HepG2 (cell line): ENCODE results near the gene SUCLA2. TPM values are rescaled to one million over a fixed set of nuclear protein-coding genes. Genes with fewer than 3 reads are reported as not detected.

Experiments
- ATAC-seq: fragments of 200-7000 bp; cut with Tn5 transposase; 3 replicates; pipeline ENCODE4 v1.9.1; 2020; ENCODE audit warnings: mild to moderate bottlenecking, moderate library complexity
- BruUV-seq: library from RNA; stranded (reverse); fragments of 400-500 nt; replicated peaks from 2 replicates; lab custom pipeline; 2021; lab: Mats Ljungman, UMichigan
- CTCF ChIA-PET: fragments of 300-600 bp; formaldehyde crosslinking; extraction: SDS; loops from one replicate; lab custom pipeline; 2021; ENCODE audit warnings: low total read pairs, inconsistent platforms, low intra/inter-chr PET ratio; lab: Yijun Ruan, JAX
- POLR2A ChIA-PET: fragments of 350-600 bp; sonication (Branson Sonifier 250); formaldehyde crosslinking; loops from one replicate; lab custom pipeline; 2020; ENCODE audit warnings: antibody characterized with exemption, inconsistent platforms; lab: Yijun Ruan, JAX
- DNase-seq: peaks from one replicate; pipeline ENCODE4 v3.0.0-alpha.2; 2015; ENCODE audit warnings: low spot score
- FAIRE-seq: peaks from 3 replicates; lab custom pipeline; 2011; peaks lifted over from hg19 to GRCh38; lab: Jason Lieb, UNC
- H2AFZ ChIP-seq: one replicate; pipeline ENCODE4 v1.6.1; 2011; ENCODE audit warnings: low read length, inconsistent platforms
- H3K27ac ChIP-seq: fragments of 300-600 bp; 3 replicates; pipeline ENCODE4 v1.8.0; 2011; ENCODE audit warnings: mixed run types, mild to moderate bottlenecking, mixed read lengths, low read length, inconsistent platforms; ENCODE audit not compliant: insufficient read depth; ENCODE audit errors: extremely low read length
- H3K27me3 ChIP-seq, 2 experiments: fragments of 200-600 bp in 1 of 2; 2 replicates in 1 of 2; 3 replicates in 1 of 2; pipeline versions ENCODE4 v1.6.0 to v1.8.0; 2011; ENCODE audit warnings: low read length in 2 of 2, mild to moderate bottlenecking in 2 of 2, moderate library complexity in 2 of 2, inconsistent platforms in 1 of 2; ENCODE audit not compliant: insufficient read depth in 2 of 2, control insufficient read depth in 1 of 2
- H3K36me3 ChIP-seq, 2 experiments: fragments of 200-600 bp in 1 of 2; replicated peaks in 1 of 2; 2 replicates in 1 of 2; 3 replicates in 1 of 2; pipeline versions ENCODE4 v1.5.1 to v1.8.0; 2011; ENCODE audit warnings: low read length in 2 of 2, inconsistent platforms in 1 of 2; ENCODE audit not compliant: insufficient read depth in 2 of 2, control insufficient read depth in 1 of 2
- H3K4me1 ChIP-seq: 2 replicates; pipeline ENCODE4 v1.5.1; 2012; ENCODE audit warnings: low read length, inconsistent platforms; ENCODE audit not compliant: insufficient read depth
- H3K4me2 ChIP-seq: 2 replicates; pipeline ENCODE4 v1.6.0; 2011; ENCODE audit warnings: low read depth, low read length, inconsistent platforms
- H3K4me3 ChIP-seq, 3 experiments: fragments of 200-600 bp in 1 of 3; sonication (generic), shearing (Covaris generic) in 1 of 3; replicated peaks in 1 of 3; 2 replicates each; pipeline ENCODE4 v1.5.1; 2011 to 2016; ENCODE audit warnings: low read length in 3 of 3, inconsistent platforms in 2 of 3, low read depth in 2 of 3, mild to moderate bottlenecking in 2 of 3, control low read depth in 1 of 3, mixed read lengths in 1 of 3; ENCODE audit not compliant: insufficient read depth in 1 of 3
- H3K79me2 ChIP-seq: one replicate; pipeline ENCODE4 v1.6.1; 2011; ENCODE audit warnings: low read length, inconsistent platforms; ENCODE audit not compliant: insufficient read depth
- H3K9ac ChIP-seq: 2 replicates; pipeline ENCODE4 v1.6.0; 2011; ENCODE audit warnings: mild to moderate bottlenecking, low read depth, low read length, inconsistent platforms; ENCODE audit not compliant: insufficient read depth
- H3K9me3 ChIP-seq: 2 replicates; pipeline ENCODE4 v1.5.1; 2012; ENCODE audit warnings: mild to moderate bottlenecking, low read length
- H4K20me1 ChIP-seq: 2 replicates; pipeline ENCODE4 v1.6.0; 2011; ENCODE audit warnings: inconsistent platforms, mild to moderate bottlenecking, low read length, moderate library complexity; ENCODE audit not compliant: insufficient read depth
- CAMTA2 ChIP-seq: sonication (generic); formaldehyde crosslinking; IDR thresholded peaks from 2 replicates; pipeline ENCODE4 v1.4.0; 2020; ENCODE audit warnings: mild to moderate bottlenecking, missing genetic modification reagents, borderline replicate concordance
- PAX8 ChIP-seq: sonication (generic); formaldehyde crosslinking; IDR thresholded peaks from 2 replicates; pipeline ENCODE4 v1.8.0; 2022; ENCODE audit warnings: mild to moderate bottlenecking, missing genetic modification reagents, borderline replicate concordance
- SNAPC2 ChIP-seq: sonication (generic); formaldehyde crosslinking; IDR thresholded peaks from 2 replicates; pipeline ENCODE4 v1.8.1; 2022; ENCODE audit warnings: mild to moderate bottlenecking, missing genetic modification reagents
- SOX13 ChIP-seq, 3 experiments: fragments of 450-650 bp in 1 of 3; sonication (generic) in 1 of 3; formaldehyde crosslinking in 1 of 3; IDR thresholded peaks in 2 of 3; conservative IDR thresholded peaks in 1 of 3; 2 replicates each; pipeline versions ENCODE4 v1.5.0 to v1.6.1; 2016 to 2020; ENCODE audit warnings: antibody characterized with exemption in 1 of 3, mild to moderate bottlenecking in 1 of 3, missing compliant biosample characterization in 1 of 3, missing genetic modification reagents in 1 of 3, moderate library complexity in 1 of 3
- TEF ChIP-seq: sonication (generic); formaldehyde crosslinking; IDR thresholded peaks from 2 replicates; pipeline ENCODE4 v1.5.0; 2020; ENCODE audit warnings: missing genetic modification reagents
- TGIF2 ChIP-seq: IDR thresholded peaks from 2 replicates; pipeline ENCODE4 v1.6.1; 2016; ENCODE audit warnings: control low read depth, missing compliant biosample characterization
- ZNF318 ChIP-seq: sonication (generic); formaldehyde crosslinking; IDR thresholded peaks from 2 replicates; pipeline ENCODE4 v1.4.0; 2020; ENCODE audit warnings: mild to moderate bottlenecking, missing genetic modification reagents
- ZNF564 ChIP-seq: sonication (generic); formaldehyde crosslinking; IDR thresholded peaks from 2 replicates; pipeline ENCODE4 v1.8.1; 2023; ENCODE audit warnings: mild to moderate bottlenecking, missing genetic modification reagents
- ZNF589 ChIP-seq: sonication (generic); formaldehyde crosslinking; conservative IDR thresholded peaks from 2 replicates; pipeline ENCODE4 v1.8.0; 2022; ENCODE audit warnings: mild to moderate bottlenecking, moderate library complexity, missing genetic modification reagents
- WGBS: methylation state at CpG from one replicate; pipeline ENCODE4 v1.1.6; 2017; ENCODE audit warnings: low lambda C conversion rate; 5-methylcytosine and 5-hydroxymethylcytosine counted together
- in situ Hi-C: cut with HindIII; loops from 2 replicates; pipeline ENCODE4 v1.10.0; 2017; ENCODE audit warnings: low pct_unique_long_range_greater_than_20kb; ENCODE audit not compliant: extremely low pct_ligation_motif_present
- intact Hi-C: fragments of 100-400 bp; cut with micrococcal nuclease; formaldehyde crosslinking; loops from one replicate; pipeline ENCODE4 v1.10.0; 2022; ENCODE audit not compliant: unreplicated experiment
- polyA plus RNA-seq, 8 experiments: library from polyadenylated mRNA; depleted of rRNA in 3 of 8; stranded (reverse) in 7 of 8; unstranded in 1 of 8; fragments of >200 nt; fragmentation: Illumina TruSeq in 4 of 8; extraction: Trizol in 4 of 8; gene quantifications; 2 replicates each; pipeline versions ENCODE4 v1.2.1 to v1.2.3, GENCODE V29; 2011 to 2016; ENCODE audit warnings: low read depth in 4 of 8, missing spikeins in 1 of 8, mixed read lengths in 1 of 8; ENCODE audit not compliant: insufficient read depth in 1 of 8
- total RNA-seq, 5 experiments: library from RNA; depleted of rRNA; stranded (reverse); fragments of >200 nt; fragmentation: Illumina TruSeq; extraction: Trizol; gene quantifications; 2 replicates each; pipeline ENCODE4 v1.2.3, GENCODE V29; 2016; ENCODE audit warnings: low read depth in 1 of 5
- TF ChIP-seq, protein P1 (sequence below): sonication (generic); formaldehyde crosslinking; IDR thresholded peaks from 2 replicates; pipeline ENCODE4 v1.8.0; 2023; ENCODE audit warnings: mild to moderate bottlenecking, missing genetic modification reagents

The SUCLA2 gene
- total and polyA plus RNA-seq, 2 of the 13 experiments (the other 11 are each of a cell fraction or from before 2014, with no cell fraction given) = 28.4 to 77.1 TPM

GRCh38 chr13:48000559-48001113 is 437 bp downstream of the SUCLA2 start:
- intact Hi-C loops = loop anchor here (1.0 to 5.0 kb wide), 2 partner anchors 37 to 205 kb away; partner anchors contain the start of gene NUDT15
- 0 out of 2 replicates have a peak, but pooled peaks have one; percentile 39 for TF ChIP-seq CAMTA2 (CRISPR knock-in tag)
- TF ChIP-seq SNAPC2 (CRISPR knock-in tag) = no peak
- TF ChIP-seq TGIF2 (CRISPR knock-in tag) = no peak
- TF ChIP-seq ZNF589 (CRISPR knock-in tag) = 0 out of 2 replicates have a peak, but pooled peaks have one; percentile 80
- TF ChIP-seq SOX13 (IDR thresholded peaks at IDR 0.05) = no peak
- no peak for TF ChIP-seq SOX13 (CRISPR knock-in tag; conservative IDR thresholded peaks at IDR 0.05 in 1 of 2, IDR thresholded peaks at IDR 0.05 in 1 of 2)
- no peak for TF ChIP-seq TEF (CRISPR knock-in tag)
- no peak for TF ChIP-seq ZNF564 (CRISPR knock-in tag)
- TF ChIP-seq, protein P1, sequence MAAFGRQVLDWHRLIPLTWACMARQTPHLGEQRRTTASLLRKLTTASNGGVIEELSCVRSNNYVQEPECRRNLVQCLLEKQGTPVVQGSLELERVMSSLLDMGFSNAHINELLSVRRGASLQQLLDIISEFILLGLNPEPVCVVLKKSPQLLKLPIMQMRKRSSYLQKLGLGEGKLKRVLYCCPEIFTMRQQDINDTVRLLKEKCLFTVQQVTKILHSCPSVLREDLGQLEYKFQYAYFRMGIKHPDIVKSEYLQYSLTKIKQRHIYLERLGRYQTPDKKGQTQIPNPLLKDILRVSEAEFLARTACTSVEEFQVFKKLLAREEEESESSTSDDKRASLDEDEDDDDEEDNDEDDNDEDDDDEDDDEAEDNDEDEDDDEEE = no peak
- TF ChIP-seq PAX8 (CRISPR knock-in tag) = 0 out of 2 replicates have a peak, but pooled peaks have one; percentile 57
- TF ChIP-seq ZNF318 = peak; percentile 46; the same call in 1 of the 2 replicates

More at GRCh38 chr13:48000559-48001113, 437 bp downstream of the SUCLA2 start:
- peaks cover 1 to 13% of the 10 kb centered on the region in 2 experiments; a peak in 2 of 5 replicates for H3K36me3 ChIP-seq
- no peaks in the 10 kb centered on the region for H3K27me3 ChIP-seq
- peak overlapping the region; percentile 88 for H3K9ac ChIP-seq
- H3K79me2 ChIP-seq = peaks cover 43% of the 10 kb centered on the region
- no peak for DNase-seq
- POLR2A ChIA-PET = interaction anchor here (0.7 to 1.4 kb wide), 14 partner anchors 10 to 232 kb away, joined by 3 to 17 read pairs (median 3); partner anchors contain the start of genes ITM2B, MED4 and NUDT15
- H3K27ac ChIP-seq = peak overlapping the region; percentile 75
- ATAC-seq = peak; percentile 60
- WGBS = 0% methylated on average over 5 of the region's 25 CpGs
- BruUV-seq = TSS peak; percentile 55
- H4K20me1 ChIP-seq = no peaks in the 10 kb centered on the region; the same call in 1 of the 2 replicates
- FAIRE-seq = no peak
- peak overlapping the region; percentile 89 to 94 (median 90) for H3K4me3 ChIP-seq
- no peak overlapping the region for H2AFZ ChIP-seq
- peaks cover 36% of the 10 kb centered on the region for H3K4me1 ChIP-seq
- peak overlapping the region; percentile 70 for H3K4me2 ChIP-seq
- CTCF ChIA-PET = interaction anchor here (1.7 kb wide), 1 partner anchor 37 kb away, joined by 4 read pairs; the partner anchor contains the start of gene NUDT15
- no peaks in the 10 kb centered on the region for H3K9me3 ChIP-seq
- in situ Hi-C loops = no loop called here
